Activated naive CD8-positive, alpha-beta T cell (primary cell): Measurements from ENCODE around the gene SHC3.

ENCODE experiments used
- H3K27ac Mint-ChIP-seq: one replicate; pipeline ENCODE4 v1.8.0; 2021; ENCODE audit warnings: mixed read lengths
- H3K27me3 Mint-ChIP-seq: one replicate; pipeline ENCODE4 v1.8.0; 2021; ENCODE audit warnings: mixed read lengths
- H3K36me3 Mint-ChIP-seq: one replicate; pipeline ENCODE4 v1.8.0; 2021; ENCODE audit warnings: mixed read lengths
- H3K4me1 Mint-ChIP-seq: one replicate; pipeline ENCODE4 v1.8.0; 2021; ENCODE audit warnings: low read depth, mixed read lengths
- H3K4me3 Mint-ChIP-seq: one replicate; pipeline ENCODE4 v1.8.0; 2021; ENCODE audit warnings: mild to moderate bottlenecking, mixed read lengths
- H3K9me3 Mint-ChIP-seq: one replicate; pipeline ENCODE4 v1.8.0; 2021; ENCODE audit warnings: low read depth, mixed read lengths

SHC3 gene

GRCh38 chr9:88986776-88987175 is 191.8 kb downstream of the SHC3 start:
- peaks cover 23% of the 10 kb centered on the region for H3K4me1 Mint-ChIP-seq
- peaks cover 2% of the 10 kb centered on the region for H3K36me3 Mint-ChIP-seq
- H3K27ac Mint-ChIP-seq: no peak overlapping the region
- H3K27me3 Mint-ChIP-seq: peaks cover 5% of the 10 kb centered on the region
- H3K9me3 Mint-ChIP-seq: no peaks in the 10 kb centered on the region
- H3K4me3 Mint-ChIP-seq: no peak overlapping the region

GRCh38 chr9:88985616-88986015 is 193.0 kb downstream of the SHC3 start:
- peaks cover 2% of the 10 kb centered on the region for H3K36me3 Mint-ChIP-seq
- no peak overlapping the region for H3K4me3 Mint-ChIP-seq
- no peaks in the 10 kb centered on the region for H3K9me3 Mint-ChIP-seq
- H3K27me3 Mint-ChIP-seq: peaks cover 5% of the 10 kb centered on the region
- peaks cover 22% of the 10 kb centered on the region for H3K4me1 Mint-ChIP-seq
- no peak overlapping the region for H3K27ac Mint-ChIP-seq

DNA sequence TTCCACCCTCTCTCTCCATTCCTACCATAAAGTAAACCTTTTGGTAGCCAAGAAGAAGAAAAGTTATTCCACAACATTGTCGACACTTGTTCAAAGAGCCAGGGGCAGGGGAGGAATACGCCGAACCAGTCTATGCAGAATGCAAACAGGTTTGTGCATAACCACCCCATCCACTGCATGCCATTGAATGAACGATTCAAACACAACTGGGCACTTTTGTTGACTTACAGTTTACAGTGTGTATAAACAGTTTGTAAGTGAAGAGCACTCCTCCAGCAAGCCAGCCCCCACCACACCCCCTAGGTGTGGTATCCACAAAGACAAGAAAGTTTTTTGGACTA is 194.1 kb downstream of the SHC3 start:
- Mint-ChIP-seq H3K4me1 (peaks cover 14% of the 10 kb centered on the region), H3K9me3 (no peaks in the 10 kb centered on the region), H3K4me3 (no peak overlapping the region), H3K36me3 (peaks cover 2% of the 10 kb centered on the region), H3K27me3 (peaks cover 5% of the 10 kb centered on the region), H3K27ac (no peak overlapping the region)

GRCh38 chr9:88983865-88984542 is 194.6 kb downstream of the SHC3 start:
- Mint-ChIP-seq H3K4me1 (peaks cover 9% of the 10 kb centered on the region), H3K4me3 (no peak overlapping the region), H3K27ac (no peak overlapping the region), H3K36me3 (peaks cover 2% of the 10 kb centered on the region), H3K9me3 (no peaks in the 10 kb centered on the region), H3K27me3 (peaks cover 5% of the 10 kb centered on the region)

GRCh38 chr9:88980740-88981203 is 197.8 kb downstream of the SHC3 start:
- Mint-ChIP-seq H3K9me3 (no peaks in the 10 kb centered on the region), H3K4me3 (no peak overlapping the region), H3K4me1 (peaks cover 4% of the 10 kb centered on the region), H3K27ac (no peak overlapping the region), H3K36me3 (peaks cover 2% of the 10 kb centered on the region), H3K27me3 (peaks cover 9% of the 10 kb centered on the region)

DNA sequence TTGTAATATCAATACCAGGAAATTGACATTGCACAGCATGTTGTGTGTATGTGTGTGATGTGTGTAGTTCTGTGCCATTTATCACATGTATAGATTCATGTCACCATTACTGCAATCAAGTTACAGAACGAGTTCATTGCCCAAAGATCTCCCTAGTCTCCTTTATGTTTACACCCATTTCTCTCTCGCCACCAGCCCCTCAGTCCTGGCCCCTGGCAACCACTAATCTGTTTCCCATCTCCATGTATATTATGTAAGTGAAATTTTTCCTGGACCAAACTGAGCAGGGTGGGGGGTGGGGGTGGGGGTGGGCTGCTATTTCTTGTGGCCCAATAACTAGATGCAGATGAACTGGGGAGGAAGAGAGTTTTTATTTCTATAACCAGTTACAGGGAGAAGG is 198.8 kb downstream of the SHC3 start:
- peaks cover 4% of the 10 kb centered on the region for H3K4me1 Mint-ChIP-seq
- no peak overlapping the region for H3K4me3 Mint-ChIP-seq
- H3K9me3 Mint-ChIP-seq: no peaks in the 10 kb centered on the region
- H3K27me3 Mint-ChIP-seq: peaks cover 5% of the 10 kb centered on the region
- peaks cover 2% of the 10 kb centered on the region for H3K36me3 Mint-ChIP-seq
- H3K27ac Mint-ChIP-seq: no peak overlapping the region

- no peak overlapping the region for H3K4me3 Mint-ChIP-seq
- no peak overlapping the region for H3K27ac Mint-ChIP-seq
- H3K4me1 Mint-ChIP-seq: peaks cover 4% of the 10 kb centered on the region
- peaks cover 5% of the 10 kb centered on the region for H3K27me3 Mint-ChIP-seq
- H3K9me3 Mint-ChIP-seq: no peaks in the 10 kb centered on the region
- H3K36me3 Mint-ChIP-seq: peaks cover 2% of the 10 kb centered on the region
Measured at GRCh38 chr9:88979021-88979420, 199.6 kb downstream of the SHC3 start.

GRCh38 chr9:88978034-88978433 is 200.6 kb downstream of the SHC3 start:
- H3K4me1 Mint-ChIP-seq: peaks cover 4% of the 10 kb centered on the region
- H3K9me3 Mint-ChIP-seq: no peaks in the 10 kb centered on the region
- H3K27ac Mint-ChIP-seq: no peak overlapping the region
- H3K36me3 Mint-ChIP-seq: peaks cover 2% of the 10 kb centered on the region
- H3K4me3 Mint-ChIP-seq: no peak overlapping the region
- H3K27me3 Mint-ChIP-seq: peaks cover 5% of the 10 kb centered on the region

DNA sequence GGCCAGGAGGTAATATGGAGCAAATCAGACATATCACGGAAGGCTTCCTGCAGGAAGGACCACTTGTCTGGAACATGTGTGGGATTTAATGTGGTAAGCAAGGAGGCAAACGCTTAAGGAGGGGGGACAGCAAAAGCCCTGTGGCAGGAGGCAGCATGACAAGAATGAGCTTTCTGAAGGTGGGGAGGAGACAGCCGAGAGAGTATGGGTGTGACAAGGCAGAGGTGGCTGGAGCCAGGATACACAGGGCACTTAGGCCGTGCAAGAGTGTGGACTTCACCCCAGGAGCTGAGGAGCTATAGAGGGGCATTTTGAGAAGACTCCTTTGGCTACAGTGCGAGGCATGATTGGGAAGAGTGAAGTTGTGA is 201.7 kb downstream of the SHC3 start:
- Mint-ChIP-seq H3K4me3 (no peak overlapping the region), H3K27me3 (peaks cover 5% of the 10 kb centered on the region), H3K4me1 (peaks cover 4% of the 10 kb centered on the region), H3K9me3 (no peaks in the 10 kb centered on the region), H3K36me3 (no peaks in the 10 kb centered on the region), H3K27ac (peak overlapping the region; percentile 59)

- H3K27me3 Mint-ChIP-seq: peaks cover 5% of the 10 kb centered on the region
- no peaks in the 10 kb centered on the region for H3K36me3 Mint-ChIP-seq
- H3K4me3 Mint-ChIP-seq: no peak overlapping the region
- peak overlapping the region; percentile 59 for H3K27ac Mint-ChIP-seq
- peaks cover 4% of the 10 kb centered on the region for H3K4me1 Mint-ChIP-seq
- H3K9me3 Mint-ChIP-seq: no peaks in the 10 kb centered on the region
Measured at GRCh38 chr9:88975966-88976889, 202.4 kb downstream of the SHC3 start.

GRCh38 chr9:88974641-88975040 is 204.0 kb downstream of the SHC3 start:
- Mint-ChIP-seq H3K27me3 (peaks cover 5% of the 10 kb centered on the region), H3K4me1 (peaks cover 4% of the 10 kb centered on the region), H3K4me3 (no peak overlapping the region), H3K27ac (no peak overlapping the region), H3K9me3 (no peaks in the 10 kb centered on the region), H3K36me3 (no peaks in the 10 kb centered on the region)

DNA sequence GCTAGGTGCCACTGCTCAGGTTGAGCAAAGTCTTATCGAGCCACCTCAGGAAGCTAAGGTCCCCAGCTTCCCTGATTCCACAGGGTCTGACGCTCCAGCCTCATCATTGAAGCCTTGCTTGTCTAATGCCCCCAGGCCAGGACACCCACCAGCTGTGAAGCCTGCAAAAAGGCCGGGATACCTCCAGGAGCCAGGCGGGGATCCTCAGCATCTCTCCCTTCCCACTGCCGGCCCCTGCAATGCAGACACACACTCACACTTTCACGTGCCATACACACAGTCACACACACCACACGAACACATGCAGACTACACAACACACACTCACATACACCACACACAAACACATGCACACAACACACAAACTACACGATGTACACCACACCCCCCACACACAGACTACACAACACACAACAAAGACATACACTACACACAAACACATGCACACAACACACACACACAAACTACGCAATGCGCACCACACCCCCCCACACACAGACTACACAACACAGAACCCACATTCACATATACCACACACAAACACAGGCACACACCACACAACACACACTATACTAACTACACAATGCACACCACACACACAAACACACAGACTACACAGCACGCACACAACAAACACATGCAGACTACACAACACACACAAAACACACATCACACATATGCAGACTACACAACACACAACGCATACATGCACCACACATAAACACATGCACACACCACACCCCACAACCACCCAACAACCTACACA is 205.2 kb downstream of the SHC3 start:
- Mint-ChIP-seq H3K27ac (no peak overlapping the region), H3K9me3 (no peaks in the 10 kb centered on the region), H3K36me3 (no peaks in the 10 kb centered on the region), H3K27me3 (peaks cover 8% of the 10 kb centered on the region), H3K4me1 (peaks cover 4% of the 10 kb centered on the region), H3K4me3 (no peak overlapping the region)

DNA sequence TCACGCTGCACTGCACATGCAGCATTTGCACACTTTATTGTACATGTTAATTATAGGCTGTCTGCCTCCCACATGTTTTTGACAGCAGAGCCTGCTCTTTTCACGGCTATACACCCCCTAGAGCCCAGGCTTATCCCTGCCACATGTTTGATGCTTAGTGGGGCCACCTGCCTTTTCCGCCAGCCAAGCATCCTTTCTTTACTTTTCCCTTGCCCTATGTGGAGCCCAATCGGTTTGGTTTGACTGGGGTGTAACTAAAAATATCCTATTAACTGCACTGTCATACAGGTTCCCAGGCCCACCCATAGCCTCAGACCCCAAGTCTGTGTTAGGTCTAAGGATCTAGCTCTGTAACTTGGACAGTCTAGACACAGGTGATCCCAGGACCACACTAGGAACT is 206.2 kb downstream of the SHC3 start:
- Mint-ChIP-seq H3K27me3 (peaks cover 8% of the 10 kb centered on the region), H3K4me1 (peaks cover 4% of the 10 kb centered on the region), H3K27ac (no peak overlapping the region), H3K9me3 (no peaks in the 10 kb centered on the region), H3K36me3 (no peaks in the 10 kb centered on the region), H3K4me3 (no peak overlapping the region)

DNA sequence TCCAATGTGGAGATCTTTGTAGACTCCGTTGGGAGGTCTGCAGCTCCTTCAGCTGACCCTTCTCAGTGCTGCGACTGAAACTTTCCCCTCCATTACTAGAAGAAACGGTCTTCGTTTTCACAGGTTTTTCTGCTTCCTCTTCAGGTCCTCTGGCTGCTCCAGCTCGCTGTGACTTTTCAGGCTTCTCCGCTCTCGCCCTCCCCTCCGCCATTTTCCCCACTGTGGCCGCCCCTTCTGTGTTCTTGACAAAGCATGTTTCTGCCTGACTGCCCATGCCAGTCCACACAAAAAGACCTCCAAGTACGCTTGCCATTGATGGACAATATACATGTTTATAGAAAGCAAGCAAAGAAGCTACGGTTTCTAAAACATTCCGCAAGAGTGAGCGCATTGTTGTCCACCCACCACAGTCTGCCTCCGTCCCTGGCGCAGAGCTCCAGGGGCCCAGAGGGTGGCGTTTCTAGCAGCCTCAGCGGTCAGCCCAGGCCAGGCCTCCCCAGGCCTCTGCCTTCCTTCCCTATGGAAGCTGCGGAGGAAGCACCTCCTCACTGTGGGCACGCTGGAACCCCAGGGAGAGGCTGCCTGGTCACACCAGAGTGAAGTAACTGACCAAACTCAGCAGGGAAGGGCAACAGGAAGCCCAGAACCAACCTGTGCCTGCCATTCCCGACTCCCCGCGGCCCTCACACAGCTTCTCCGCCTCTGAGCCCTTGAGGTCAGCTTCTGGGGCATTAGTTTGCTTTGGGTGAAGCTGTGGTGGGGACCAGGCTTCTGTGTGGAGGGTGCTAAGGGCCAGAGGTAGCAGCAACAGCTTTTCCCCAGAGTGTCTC is 207.3 kb downstream of the SHC3 start:
- peaks cover 3% of the 10 kb centered on the region for H3K27me3 Mint-ChIP-seq
- no peaks in the 10 kb centered on the region for H3K36me3 Mint-ChIP-seq
- H3K9me3 Mint-ChIP-seq: no peaks in the 10 kb centered on the region
- no peaks in the 10 kb centered on the region for H3K4me1 Mint-ChIP-seq
- H3K27ac Mint-ChIP-seq: no peak overlapping the region
- H3K4me3 Mint-ChIP-seq: no peak overlapping the region
